K562 (cell line): ENCODE measurements around the gene RNF31. TPM values are rescaled to one million over a fixed set of nuclear protein-coding genes. Genes with fewer than 3 reads are reported as not detected.

Experiments used
- BACH1 ChIP-seq: fragments of 200-800 bp; sonication (Bioruptor generic); IDR thresholded peaks from 2 replicates; pipeline ENCODE4 v1.6.1; 2016; ENCODE audit warnings: missing genetic modification characterization, missing compliant biosample characterization
- E2F3 ChIP-seq: fragments of 250-450 bp; sonication (Bioruptor Pico); IDR thresholded peaks from 2 replicates; pipeline ENCODE4 v1.4.0; 2020; ENCODE audit warnings: mild to moderate bottlenecking
- ELF2 ChIP-seq: fragments of 250-450 bp; sonication (Bioruptor Pico); IDR thresholded peaks from 2 replicates; pipeline ENCODE4 v1.5.0; 2021; ENCODE audit warnings: mild to moderate bottlenecking
- FOXO4 ChIP-seq: fragments of 450-650 bp; formaldehyde crosslinking; IDR thresholded peaks from 2 replicates; pipeline ENCODE4 v1.4.0; 2020; ENCODE audit warnings: mild to moderate bottlenecking, moderate library complexity
- MBD2 ChIP-seq: sonication (generic); IDR thresholded peaks from 2 replicates; pipeline ENCODE4 v1.6.1; 2016; ENCODE audit warnings: low read depth, borderline replicate concordance
- MTA2 ChIP-seq: fragments of 450-650 bp; IDR thresholded peaks from 2 replicates; pipeline ENCODE4 v1.6.1; 2016; ENCODE audit warnings: low read depth
- NFIX ChIP-seq: fragments of 250-450 bp; sonication (Bioruptor Pico); IDR thresholded peaks from 2 replicates; pipeline ENCODE4 v1.4.0; 2020; ENCODE audit warnings: low read depth, mild to moderate bottlenecking, moderate library complexity
- PHF8 ChIP-seq: fragments of 200-600 bp; sonication (generic); IDR thresholded peaks from 2 replicates; pipeline ENCODE4 v1.6.1; 2012; ENCODE audit warnings: mixed run types, mild to moderate bottlenecking, inconsistent platforms, low read length, moderate library complexity, borderline replicate concordance
- PKNOX1 ChIP-seq: fragments of 450-650 bp; IDR thresholded peaks from 2 replicates; pipeline ENCODE4 v1.6.1; 2016
- RBM34 ChIP-seq: fragments of 200-400 bp; formaldehyde crosslinking; IDR thresholded peaks from 2 replicates; pipeline ENCODE4 v1.6.1; 2018; ENCODE audit warnings: low read length, borderline replicate concordance; ENCODE audit not compliant: insufficient read depth
- ZBTB9 ChIP-seq: fragments of 450-650 bp; formaldehyde crosslinking; IDR thresholded peaks from 2 replicates; pipeline ENCODE4 v1.4.0; 2020; ENCODE audit warnings: mild to moderate bottlenecking, moderate library complexity
- ZFPM2 ChIP-seq: fragments of 250-450 bp; sonication (Bioruptor Pico); IDR thresholded peaks from 2 replicates; pipeline ENCODE4 v1.5.1; 2022; ENCODE audit warnings: mild to moderate bottlenecking
- ZNF280B ChIP-seq: fragments of 250-450 bp; sonication (Bioruptor Pico); IDR thresholded peaks from 2 replicates; pipeline ENCODE4 v1.5.1; 2021; ENCODE audit warnings: mild to moderate bottlenecking
- ZNF764 ChIP-seq: fragments of 250-450 bp; sonication (Bioruptor Pico); IDR thresholded peaks from 2 replicates; pipeline ENCODE4 v1.4.0; 2020; ENCODE audit warnings: low read depth, mild to moderate bottlenecking, moderate library complexity
- polyA plus RNA-seq, 8 experiments: library from polyadenylated mRNA; depleted of rRNA in 4 of 8; stranded (reverse) in 5 of 8; unstranded in 3 of 8; fragments of >200 nt; fragmentation: Nextera tagmentation in 2 of 8; fragmentation: Illumina TruSeq in 1 of 8; extraction: Ambion mirVana in 2 of 8; extraction: Trizol in 1 of 8; gene quantifications; 2 replicates each; pipeline versions ENCODE4 v1.2.1 to v1.2.3, GENCODE V29; 2011 to 2014; ENCODE audit warnings: inconsistent platforms in 1 of 8, missing spikeins in 1 of 8
- total RNA-seq, 7 experiments: library from RNA; depleted of rRNA in 6 of 7; stranded (reverse); fragments of >200 nt in 6 of 7; fragmentation: Illumina TruSeq in 2 of 7; extraction: Trizol in 2 of 7; gene quantifications; 2 replicates each; pipeline versions ENCODE4 v1.2.1 to v1.2.3, GENCODE V29; 2011 to 2021; ENCODE audit warnings: low replicate concordance in 1 of 7
- TF ChIP-seq, protein P1 (sequence below): fragments of 450-650 bp; formaldehyde crosslinking; IDR thresholded peaks from 2 replicates; pipeline ENCODE4 v1.4.0; 2022; ENCODE audit warnings: mild to moderate bottlenecking, moderate library complexity
- TF ChIP-seq, protein P2 (sequence below): fragments of 200-800 bp; sonication (Bioruptor generic); IDR thresholded peaks from 2 replicates; pipeline ENCODE4 v1.6.1; 2017; ENCODE audit warnings: missing genetic modification characterization, missing compliant biosample characterization
- TF ChIP-seq, protein P3 (sequence below): fragments of 200-400 bp; formaldehyde crosslinking; IDR thresholded peaks from 2 replicates; pipeline ENCODE4 v1.6.1; 2017; ENCODE audit warnings: mild to moderate bottlenecking, low read depth, low read length, moderate library complexity

Gene RNF31
- total and polyA plus RNA-seq, 9 of the 15 experiments (the other 6 are each of a cell fraction or from before 2014, with no cell fraction given): 3.1 to 47.6 (median 19.1) TPM

DNA sequence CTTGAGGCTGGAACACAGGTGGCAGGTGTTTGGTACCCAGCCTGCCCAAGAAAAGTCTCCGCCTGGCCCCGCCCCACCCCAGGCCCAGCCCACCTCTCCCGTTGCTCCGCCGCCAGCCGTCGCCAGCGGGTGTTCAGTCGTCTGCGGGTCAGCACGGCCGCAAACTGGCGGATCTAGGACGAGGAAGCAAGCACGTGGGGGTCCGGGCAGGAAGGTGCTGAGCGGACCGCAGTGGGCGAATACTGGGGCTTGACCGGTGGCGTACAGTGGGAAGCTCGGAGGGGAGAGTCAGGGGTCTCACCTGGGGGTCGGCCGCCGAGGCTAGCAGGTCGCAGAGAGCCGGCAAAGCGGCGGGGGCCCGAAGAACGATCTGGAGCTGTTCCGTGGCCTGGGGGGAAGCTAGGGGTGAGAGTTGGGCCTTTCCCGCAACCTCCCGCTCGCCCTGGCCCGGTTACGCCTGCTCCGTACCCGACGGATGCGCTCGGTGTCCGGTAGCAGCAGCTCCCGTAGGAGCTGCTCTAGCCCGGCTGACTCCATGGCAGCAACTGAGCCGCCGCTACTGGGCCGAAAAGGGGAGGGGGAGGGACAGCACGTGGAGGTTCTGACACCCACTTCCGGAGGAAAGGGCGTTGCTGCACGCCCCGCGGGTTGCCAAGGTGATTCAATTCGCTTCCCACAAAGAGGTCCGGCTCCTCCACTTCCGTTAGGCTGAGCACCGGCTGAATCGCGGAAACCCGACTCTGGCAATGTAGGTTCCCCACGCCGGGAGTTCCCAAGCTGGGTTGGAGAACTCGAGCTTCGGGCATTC is 41.2 kb downstream of the RNF31 start, which contains the start of gene IPO4 (continued):
- TF ChIP-seq ZNF280B (no peak), NFIX (no peak), PHF8 (peak; percentile 70; the same call in 1 of the 2 replicates), MBD2 (peak; percentile 60), RBM34 (no peak), FOXO4 (CRISPR knock-in tag) (no peak), ZNF764 (CRISPR knock-in tag) (no peak), ELF2 (CRISPR knock-in tag) (0 out of 2 replicates have a peak, but pooled peaks have one; percentile 69), PKNOX1 (peak; percentile 56), ZFPM2 (CRISPR knock-in tag) (no peak), BACH1 (no peak), E2F3 (CRISPR knock-in tag) (no peak), MTA2 (no peak), ZBTB9 (CRISPR knock-in tag) (0 out of 2 replicates have a peak, but pooled peaks have one; percentile 40)
- TF ChIP-seq, protein P1, sequence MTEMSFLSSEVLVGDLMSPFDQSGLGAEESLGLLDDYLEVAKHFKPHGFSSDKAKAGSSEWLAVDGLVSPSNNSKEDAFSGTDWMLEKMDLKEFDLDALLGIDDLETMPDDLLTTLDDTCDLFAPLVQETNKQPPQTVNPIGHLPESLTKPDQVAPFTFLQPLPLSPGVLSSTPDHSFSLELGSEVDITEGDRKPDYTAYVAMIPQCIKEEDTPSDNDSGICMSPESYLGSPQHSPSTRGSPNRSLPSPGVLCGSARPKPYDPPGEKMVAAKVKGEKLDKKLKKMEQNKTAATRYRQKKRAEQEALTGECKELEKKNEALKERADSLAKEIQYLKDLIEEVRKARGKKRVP: no peak
- TF ChIP-seq, protein P2, sequence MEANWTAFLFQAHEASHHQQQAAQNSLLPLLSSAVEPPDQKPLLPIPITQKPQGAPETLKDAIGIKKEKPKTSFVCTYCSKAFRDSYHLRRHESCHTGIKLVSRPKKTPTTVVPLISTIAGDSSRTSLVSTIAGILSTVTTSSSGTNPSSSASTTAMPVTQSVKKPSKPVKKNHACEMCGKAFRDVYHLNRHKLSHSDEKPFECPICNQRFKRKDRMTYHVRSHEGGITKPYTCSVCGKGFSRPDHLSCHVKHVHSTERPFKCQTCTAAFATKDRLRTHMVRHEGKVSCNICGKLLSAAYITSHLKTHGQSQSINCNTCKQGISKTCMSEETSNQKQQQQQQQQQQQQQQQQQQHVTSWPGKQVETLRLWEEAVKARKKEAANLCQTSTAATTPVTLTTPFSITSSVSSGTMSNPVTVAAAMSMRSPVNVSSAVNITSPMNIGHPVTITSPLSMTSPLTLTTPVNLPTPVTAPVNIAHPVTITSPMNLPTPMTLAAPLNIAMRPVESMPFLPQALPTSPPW: peak; percentile 88
- TF ChIP-seq, protein P3, sequence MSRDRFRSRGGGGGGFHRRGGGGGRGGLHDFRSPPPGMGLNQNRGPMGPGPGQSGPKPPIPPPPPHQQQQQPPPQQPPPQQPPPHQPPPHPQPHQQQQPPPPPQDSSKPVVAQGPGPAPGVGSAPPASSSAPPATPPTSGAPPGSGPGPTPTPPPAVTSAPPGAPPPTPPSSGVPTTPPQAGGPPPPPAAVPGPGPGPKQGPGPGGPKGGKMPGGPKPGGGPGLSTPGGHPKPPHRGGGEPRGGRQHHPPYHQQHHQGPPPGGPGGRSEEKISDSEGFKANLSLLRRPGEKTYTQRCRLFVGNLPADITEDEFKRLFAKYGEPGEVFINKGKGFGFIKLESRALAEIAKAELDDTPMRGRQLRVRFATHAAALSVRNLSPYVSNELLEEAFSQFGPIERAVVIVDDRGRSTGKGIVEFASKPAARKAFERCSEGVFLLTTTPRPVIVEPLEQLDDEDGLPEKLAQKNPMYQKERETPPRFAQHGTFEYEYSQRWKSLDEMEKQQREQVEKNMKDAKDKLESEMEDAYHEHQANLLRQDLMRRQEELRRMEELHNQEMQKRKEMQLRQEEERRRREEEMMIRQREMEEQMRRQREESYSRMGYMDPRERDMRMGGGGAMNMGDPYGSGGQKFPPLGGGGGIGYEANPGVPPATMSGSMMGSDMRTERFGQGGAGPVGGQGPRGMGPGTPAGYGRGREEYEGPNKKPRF: no peak
